SK-MEL-5 (cell line): ENCODE results near the gene PDK3. TPM values are rescaled to one million over a fixed set of nuclear protein-coding genes. Genes with fewer than 3 reads are reported as not detected.

ENCODE experiments used
- DNase-seq: peaks from one replicate; pipeline ENCODE4 v3.0.0-alpha.2; 2016; ENCODE audit warnings: low read depth, low spot score
- in situ Hi-C: cut with HindIII; loops from 2 replicates; pipeline ENCODE4 v1.10.0; 2016; ENCODE audit warnings: low sequenced_read_pairs, high pct_unique_total_duplicates, low pct_unique_long_range_greater_than_20kb
- polyA plus RNA-seq, 2 experiments: library from polyadenylated mRNA; depleted of rRNA; stranded (reverse); fragments of >200 nt; gene quantifications; 2 replicates each; pipeline ENCODE4 v1.2.3, GENCODE V29; 2015
- total RNA-seq: library from RNA; depleted of rRNA; stranded (reverse); fragments of >200 nt; shearing (Covaris generic); gene quantifications from 2 replicates; pipeline ENCODE4 v1.2.3, GENCODE V29; 2014; rRNA removed

PDK3 gene
- total RNA-seq = 48.5 and 48.8 TPM in 2 replicates
- 23.3 and 27.7 TPM in 2 replicates for polyA plus RNA-seq (2015; cell fraction: cytosol; rRNA removed)
- 6.7 and 9.6 TPM in 2 replicates for polyA plus RNA-seq (2015; cell fraction: nucleus; rRNA removed)

DNA sequence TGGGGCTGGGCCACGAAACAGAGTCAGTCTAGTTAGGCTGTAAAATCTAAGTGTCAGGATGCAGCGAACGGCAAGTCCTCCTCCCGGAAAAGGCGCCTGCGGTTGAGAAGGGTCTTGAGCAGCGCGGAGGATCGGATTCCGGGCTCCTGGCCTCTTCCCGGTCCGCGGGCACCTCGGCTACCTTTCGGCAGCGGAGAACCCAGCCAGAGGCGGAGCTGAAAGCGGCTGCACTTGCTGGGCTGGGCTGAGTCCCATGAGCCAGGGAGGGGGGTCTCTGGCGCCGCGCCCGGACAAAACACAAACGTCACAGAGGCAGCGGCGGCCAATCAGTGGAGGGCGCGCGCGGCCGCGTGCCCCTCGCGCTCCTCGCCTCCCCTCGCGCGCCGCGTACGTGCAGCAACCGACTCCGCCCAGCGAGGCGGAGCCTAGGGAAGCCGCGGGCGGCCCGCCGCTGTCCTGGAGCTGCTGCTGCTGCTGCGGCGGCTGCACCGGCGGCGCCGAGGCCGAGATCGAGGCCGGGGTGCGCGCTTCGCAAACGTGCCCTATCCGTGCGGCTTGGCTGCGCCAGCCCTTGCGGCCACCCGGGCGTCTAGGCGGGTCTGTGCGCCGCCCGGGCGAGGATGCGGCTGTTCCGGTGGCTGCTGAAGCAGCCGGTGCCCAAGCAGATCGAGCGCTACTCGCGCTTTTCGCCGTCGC, at the start of gene PDK3:
TSS of gene PDK3 (plus strand) at position 451 of the 696 bp plus-strand sequence. CDS start at position 621, 170 bp downstream.
- in situ Hi-C loops = no loop called here
- DNase-seq = peak; percentile 89

DNA sequence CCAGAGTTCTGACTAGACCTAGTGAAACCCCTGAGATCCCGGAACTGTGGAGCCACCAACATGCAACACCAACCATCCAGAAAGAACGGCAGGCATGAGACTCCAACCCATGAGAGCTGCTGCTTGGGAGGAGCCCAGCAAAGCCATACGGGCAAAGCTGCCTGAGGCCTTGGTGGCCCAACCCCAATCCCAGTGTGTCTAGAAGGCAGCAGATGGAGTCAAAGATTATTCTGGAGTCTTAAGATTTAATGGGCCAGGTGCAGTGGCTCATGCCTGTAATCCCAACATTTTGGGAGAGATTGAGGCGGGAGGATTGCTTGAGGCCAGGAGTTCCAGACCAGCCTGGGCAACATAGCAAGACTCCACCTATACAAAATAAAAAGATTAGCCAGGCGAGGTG, 49.2 kb upstream of the PDK3 start:
- in situ Hi-C loops = no loop called here
- DNase-seq = no peak

DNA sequence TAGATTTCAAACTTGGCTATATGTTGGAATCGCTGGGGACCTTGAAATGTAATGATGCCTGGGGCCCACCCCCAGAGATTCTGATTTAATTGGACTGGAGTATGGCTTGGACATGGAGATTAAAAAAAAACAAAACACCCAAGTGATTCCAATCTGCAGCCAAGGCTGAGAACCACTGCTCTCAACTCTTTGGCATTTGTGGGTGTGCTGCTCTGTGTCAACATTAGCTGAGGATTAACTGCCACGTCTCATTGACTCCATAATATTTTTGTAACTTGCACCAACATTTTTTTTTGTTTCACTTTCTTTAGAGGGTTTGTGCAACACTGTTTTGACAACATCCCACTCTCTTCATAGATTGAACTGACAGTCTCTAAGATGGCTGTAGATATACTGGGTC, 41.1 kb upstream of the PDK3 start:
- in situ Hi-C loops = no loop called here
- DNase-seq = no peak

DNA sequence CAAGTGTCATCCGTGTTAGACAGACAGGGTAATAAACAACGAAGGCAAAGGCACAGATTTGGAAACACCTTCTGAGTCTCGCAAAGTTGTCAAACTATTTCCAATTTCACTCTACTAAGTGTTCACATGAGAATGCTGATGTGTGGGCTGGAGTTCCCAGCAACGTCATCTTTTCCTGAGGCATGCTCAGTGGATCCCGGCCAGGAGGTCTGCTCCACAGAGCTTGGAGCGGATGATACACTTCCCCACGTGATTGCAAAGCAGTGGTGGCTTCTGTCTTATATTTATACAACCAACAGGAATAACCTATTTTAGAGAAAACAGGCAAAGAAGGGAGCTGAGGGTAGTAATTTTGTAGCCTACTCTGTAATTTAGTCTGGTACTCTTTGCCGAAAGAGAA, 40.1 kb upstream of the PDK3 start:
- DNase-seq = no peak
- in situ Hi-C loops = no loop called here

DNA sequence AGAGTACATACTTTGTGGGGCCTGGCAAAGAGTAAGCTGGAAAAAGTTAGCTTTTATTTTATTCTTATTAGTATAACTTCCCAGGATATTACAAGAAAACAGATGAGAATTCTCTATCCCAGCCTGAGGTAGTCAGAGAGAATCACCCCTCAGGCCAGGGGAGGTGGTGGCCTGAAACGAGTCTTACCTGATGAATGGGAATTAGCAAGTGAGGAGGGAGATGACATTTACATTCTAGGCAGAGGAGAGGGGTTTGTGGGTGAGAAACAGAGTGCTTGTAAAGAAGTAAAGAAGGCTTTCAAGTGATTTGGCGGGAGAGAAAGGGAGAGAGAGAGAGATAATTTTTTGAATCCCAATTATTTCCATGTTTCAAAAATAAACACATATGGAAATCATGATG, 39.3 kb upstream of the PDK3 start:
- in situ Hi-C loops = no loop called here
- DNase-seq = no peak

DNA sequence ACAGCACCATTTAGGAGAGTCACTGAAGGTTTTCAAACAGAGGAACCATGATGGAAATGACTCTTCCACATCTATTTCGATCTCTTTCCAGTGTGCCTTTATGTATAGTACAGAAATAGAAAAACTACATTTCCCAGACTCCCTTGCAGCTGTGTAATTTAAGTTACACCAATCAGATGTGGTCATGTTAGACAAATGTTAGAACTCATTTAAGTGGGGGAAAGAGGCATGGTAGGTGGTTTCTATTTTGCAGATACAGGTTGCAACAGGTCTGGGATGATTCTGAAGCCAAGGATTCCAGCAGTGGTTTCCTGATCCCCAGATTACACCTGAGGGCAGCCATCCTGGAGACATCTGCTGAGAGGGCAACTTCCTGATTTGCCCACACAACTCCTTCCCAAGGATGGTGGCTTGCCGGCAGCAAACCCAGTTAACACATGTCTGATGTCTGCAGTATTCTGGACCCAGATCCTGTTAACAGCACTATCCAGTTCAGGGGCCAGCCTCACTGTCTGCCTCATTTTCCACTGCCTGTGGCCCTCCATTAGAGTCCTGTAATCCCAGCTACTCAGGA, 38.7 kb upstream of the PDK3 start:
- in situ Hi-C loops = no loop called here
- peak; percentile 44 for DNase-seq

DNA sequence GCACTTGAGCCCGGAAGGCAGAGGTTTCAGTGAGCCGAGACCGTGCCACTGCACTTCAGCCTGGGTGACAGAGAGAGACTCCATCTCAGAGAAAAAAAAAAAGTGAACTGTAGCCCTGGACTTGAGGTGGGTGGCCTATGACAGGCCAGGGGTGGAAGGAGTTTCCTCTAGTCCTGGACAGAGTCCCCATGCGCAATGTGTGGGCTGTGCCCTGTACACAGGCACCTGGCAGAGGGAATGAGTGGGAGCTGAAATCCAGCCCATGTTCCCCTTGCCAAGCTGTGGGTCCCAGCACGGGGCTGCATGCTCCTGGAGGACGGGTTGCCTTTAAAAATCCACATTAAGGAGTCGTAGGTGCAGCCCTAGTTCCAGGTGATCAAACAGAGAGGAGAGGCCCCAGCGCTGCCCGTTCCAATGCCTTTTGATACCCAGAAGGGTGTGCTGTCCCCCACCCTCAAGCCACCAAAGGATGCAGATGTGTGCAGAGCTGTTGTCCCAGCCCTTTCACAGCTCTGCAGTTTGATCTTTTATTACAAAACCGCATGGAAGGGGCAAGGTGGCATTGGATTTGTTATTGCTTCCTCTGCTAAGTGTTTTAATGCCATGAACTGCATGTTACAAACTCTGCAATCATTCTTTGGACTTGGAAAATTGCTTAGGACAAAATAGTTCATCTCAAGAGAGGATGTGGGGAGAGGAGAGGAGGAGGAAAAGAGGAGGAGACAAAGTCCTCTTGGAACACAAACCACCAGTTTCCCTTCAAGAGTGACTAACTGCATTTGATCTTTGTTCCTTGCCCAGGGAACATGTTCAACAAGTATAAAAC, 38.0 kb upstream of the PDK3 start:
- in situ Hi-C loops = no loop called here
- no peak for DNase-seq

DNA sequence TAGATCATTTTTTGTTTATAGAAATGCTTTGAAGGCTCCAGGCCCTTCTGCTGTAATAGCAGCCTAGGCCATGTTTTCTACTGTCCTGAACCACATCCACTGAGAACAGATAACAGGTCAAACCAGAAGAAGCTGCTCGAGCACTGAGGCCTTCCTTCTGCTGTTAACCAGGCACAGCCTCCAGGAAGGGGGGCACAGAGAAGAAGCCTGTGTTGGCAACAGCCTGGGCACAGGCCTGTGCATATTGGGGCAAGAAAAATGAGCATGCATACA, 37.4 kb upstream of the PDK3 start:
- in situ Hi-C loops = no loop called here
- no peak for DNase-seq

DNA sequence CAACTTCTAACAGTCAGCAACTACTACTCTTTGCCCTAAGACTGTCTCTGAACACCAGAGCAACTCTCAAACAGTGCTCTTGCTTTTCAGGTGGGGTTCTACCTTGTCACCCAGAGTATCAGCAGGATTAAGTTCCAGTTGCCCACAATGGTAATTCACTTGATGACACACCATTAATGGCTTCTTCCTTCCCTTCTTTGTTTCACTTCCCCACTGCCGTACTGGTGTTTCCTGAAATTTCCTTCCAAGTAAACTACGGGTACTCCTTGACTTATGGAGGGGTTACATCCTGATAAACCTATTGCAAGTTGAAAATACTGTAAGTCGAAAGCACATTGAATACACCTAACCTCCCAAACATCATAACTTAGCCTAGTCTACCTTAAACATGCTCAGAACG, 36.6 kb upstream of the PDK3 start:
- in situ Hi-C loops = no loop called here
- DNase-seq = no peak

DNA sequence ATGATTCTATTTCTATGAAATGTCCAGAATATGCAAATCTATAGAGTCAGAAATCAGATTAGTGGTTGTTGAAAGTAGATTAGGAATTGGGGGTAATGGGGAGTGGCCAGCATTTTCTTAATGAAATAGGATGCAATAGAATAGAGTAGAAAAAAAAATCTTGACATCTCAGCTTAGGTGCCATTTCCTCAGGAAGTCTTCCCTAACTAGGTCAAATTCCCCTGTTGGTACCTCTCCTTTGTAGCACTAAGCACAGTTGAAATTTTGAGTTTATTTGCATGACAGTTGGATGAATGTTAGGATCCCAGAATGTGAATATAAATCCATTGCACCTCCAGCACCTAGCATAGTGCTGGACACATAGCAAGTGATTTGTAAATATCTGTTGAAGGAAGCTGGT, 30.0 kb upstream of the PDK3 start:
- in situ Hi-C loops = no loop called here

DNA sequence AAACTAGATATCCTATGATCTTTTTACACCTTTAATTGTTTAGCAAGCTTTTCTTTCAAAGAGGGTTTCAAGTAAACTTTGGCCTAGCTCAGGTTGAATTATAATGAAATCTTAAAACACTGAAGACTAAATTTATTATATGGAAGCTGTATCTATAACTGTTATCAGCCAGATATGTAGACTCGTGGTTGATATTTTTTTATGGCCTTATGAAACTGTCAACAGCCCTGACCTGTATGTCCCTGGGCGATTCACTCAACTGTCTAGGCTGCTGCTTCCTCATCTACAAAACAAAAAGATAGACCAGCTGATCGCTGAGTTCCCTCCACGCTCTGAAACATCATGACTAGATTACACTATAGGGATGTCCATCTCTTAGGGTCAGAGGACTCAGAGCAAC, 21.2 kb upstream of the PDK3 start:
- DNase-seq = no peak
- in situ Hi-C loops = no loop called here

More for the DNA sequence above, 30.0 kb upstream of the PDK3 start:
- no peak for DNase-seq

DNA sequence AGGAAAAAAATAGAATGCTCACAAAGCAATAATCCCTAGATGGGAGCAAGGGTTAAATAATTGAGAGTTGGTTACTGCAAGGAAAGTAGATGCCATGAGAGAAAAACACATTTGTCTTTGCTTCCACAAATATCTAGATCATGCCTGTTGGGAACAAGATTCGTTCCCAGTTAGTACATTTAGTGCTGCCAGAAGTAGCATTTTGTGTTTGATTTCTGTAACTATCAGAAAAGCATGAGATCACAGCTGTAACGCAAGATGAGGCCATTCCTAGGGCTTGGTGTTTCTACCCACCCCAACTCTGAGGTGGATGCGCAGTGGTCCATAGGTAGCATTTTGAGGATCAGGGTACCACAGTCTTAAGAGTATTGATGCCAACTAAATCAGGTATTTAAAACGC, 20.4 kb upstream of the PDK3 start:
- DNase-seq = no peak
- in situ Hi-C loops = no loop called here

DNA sequence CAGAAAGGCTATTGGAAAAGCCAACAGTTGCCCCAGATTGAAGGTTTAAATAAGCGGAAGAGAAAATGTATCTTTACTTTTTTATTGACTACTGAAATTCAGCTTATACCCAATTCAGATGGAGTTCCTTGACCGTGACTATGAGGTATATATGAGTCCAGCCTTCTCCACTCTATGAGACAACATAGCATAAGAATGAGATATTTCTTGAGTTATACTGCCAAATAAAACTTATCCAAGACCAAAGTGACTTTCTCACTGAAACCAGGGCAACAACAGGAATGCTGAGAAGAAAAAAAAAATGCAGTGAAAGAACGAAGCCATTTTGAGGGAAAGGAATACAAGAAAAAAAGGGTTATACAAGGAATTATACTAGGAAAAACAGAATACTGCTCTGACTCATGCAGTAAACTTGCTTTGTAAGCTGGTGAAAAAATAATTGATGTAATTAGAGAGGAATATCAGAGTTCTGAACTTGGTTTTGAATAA, 16.3 kb upstream of the PDK3 start:
- DNase-seq = no peak
- in situ Hi-C loops = no loop called here

DNA sequence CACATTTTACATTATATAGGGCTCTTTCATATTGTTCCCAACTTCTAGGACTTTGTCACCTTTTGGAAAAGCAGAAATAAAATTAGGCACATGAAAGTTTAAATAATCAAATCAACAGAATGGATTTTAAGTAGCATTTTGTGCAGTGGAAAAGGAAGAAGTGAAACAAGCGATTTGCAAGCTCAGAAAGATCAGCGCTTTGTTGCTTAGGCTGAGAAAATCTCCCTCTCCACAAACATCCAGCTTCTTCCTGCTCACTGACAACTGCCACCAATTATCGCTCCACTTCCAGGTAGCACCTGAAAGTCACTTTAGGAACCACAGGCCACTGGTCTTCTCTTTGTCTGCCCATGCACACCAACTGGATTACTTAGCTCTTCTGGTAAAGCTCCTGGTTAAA, 2.0 kb upstream of the PDK3 start:
- no peak for DNase-seq
- in situ Hi-C loops = no loop called here

DNA sequence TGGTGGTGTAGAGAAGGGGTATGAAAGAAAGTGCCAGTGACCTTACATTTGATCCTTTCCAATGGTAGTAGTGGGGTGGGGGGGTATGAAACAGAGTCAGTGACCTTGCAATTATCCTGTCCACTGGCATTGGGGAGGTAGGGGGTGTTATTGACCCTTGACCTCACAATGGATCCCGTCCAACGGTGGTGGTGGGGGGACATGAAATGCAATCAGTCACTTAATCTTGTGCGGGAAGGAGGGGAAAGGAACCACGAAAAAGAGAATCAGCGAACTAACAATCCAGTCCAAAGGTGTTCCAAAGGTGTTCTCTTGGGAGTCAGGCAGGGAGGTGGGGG, 619 bp upstream of the PDK3 start:
- in situ Hi-C loops = no loop called here
- DNase-seq = no peak

DNA sequence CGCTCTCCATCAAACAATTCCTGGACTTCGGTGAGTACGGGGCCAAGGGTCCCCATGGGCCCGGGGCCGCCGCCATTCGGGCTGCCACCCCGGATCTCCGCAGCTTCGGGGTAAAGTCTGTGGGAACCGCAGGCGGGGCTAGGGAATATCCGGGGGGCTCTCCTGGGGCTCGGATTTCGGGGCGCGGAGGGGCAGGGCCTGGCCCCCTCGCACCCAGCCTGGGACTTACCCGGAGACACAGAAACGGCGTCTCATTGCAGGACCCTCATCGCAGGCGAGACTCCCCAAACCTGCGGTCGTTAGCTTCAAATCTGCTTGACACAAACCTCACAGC, 413 bp downstream of the PDK3 start:
- no peak for DNase-seq
- in situ Hi-C loops = no loop called here

DNA sequence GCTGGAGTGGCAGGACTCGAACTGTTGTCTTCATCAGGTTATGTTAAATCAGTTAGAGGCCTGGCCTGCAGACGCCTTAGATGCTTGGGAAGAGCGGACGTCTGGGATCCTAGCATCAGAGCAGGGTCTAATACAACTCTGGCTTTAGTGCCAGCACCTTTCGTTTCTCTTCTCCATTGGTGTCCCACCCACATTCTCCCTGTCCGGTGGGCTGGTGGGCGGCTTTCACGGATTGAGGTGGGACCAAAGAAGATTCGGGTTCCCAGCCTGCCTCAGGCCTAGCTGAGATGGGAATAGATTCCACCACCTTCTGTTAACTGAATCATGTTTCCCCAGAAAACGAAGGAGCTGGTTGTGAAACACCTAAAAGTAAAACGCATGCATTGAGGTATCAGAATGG, 939 bp downstream of the PDK3 start:
- in situ Hi-C loops = no loop called here
- DNase-seq = no peak

DNA sequence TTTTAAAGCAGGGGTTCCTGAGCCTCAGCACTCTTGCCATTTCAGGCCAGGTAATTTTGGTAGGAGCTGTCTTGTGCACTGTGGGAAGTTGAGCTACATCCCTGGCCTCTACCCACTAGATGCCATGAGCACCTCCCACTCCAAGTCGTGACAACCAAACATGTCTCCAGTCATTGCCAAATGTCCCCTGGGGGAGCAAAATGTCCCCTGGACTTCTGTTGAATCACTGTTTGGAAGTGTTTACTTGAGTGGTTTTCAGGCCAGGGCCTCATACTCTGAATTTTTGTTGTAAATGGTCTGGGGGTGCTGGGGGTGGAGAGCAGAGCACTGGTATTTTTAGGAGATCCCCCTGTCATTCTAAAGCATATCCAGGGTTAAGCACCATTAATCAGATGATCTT, 3.2 kb downstream of the PDK3 start:
- in situ Hi-C loops = no loop called here
- DNase-seq = no peak

DNA sequence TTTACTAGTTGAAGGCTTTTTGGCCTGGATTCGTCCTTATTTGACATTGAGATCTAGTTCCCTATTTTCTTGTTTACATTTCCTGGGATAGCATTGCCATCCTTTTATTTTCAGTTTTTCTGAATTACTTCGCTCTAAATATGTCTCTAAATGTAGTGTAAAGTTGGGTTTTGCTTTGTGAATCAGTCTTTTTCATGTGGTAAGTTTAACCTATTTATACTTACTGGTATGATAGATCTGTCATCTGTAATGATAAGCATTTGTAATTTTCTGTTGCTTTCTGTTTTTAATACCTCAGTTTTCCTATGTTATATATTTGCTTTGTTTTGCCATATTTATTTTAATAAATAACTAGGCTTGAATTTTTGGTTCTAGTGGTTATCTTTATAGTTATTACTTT, 6.7 kb downstream of the PDK3 start:
- in situ Hi-C loops = no loop called here
- no peak for DNase-seq
